ENCODE measurements around the gene RGL2. TPM values are rescaled to one million over a fixed set of nuclear protein-coding genes. Genes with fewer than 3 reads are reported as not detected.

The RGL2 gene
- total and polyA plus RNA-seq, 7 experiments from 2014 or later = 4.1 to 76.8 (median 54.8) TPM

GRCh38 chr6:33330736-33331135 lies 32.0 kb upstream of the RGL2 start:
- POLR2A ChIA-PET = no interaction called here
- Histone ChIP-seq H3K9me3 (ENCODE audit: control insufficient read depth in 2 of 3, low read length in 3 of 3) (no peaks in the 10 kb centered on the region), H3K4me3 (ENCODE audit: low read length) (no peak overlapping the region), H3K27ac (ENCODE audit: low read depth, low read length) (no peak overlapping the region), H3K36me3 (ENCODE audit: control insufficient read depth in 2 of 3, insufficient read depth in 3 of 3, low read length in 3 of 3) (no peaks in the 10 kb centered on the region), H3K4me1 (ENCODE audit: control insufficient read depth in 2 of 2, insufficient read depth in 2 of 2, low read length in 2 of 2) (no peaks in the 10 kb centered on the region), H3K27me3 (ENCODE audit: control insufficient read depth in 2 of 2, insufficient read depth in 2 of 2, low read length in 2 of 2) (no peaks in the 10 kb centered on the region)
- CTCF ChIA-PET = no interaction called here
- Mint-ChIP-seq H3K4me3 (no peak overlapping the region), H3K27me3 (no peaks in the 10 kb centered on the region), H3K4me1 (peaks cover 4 to 23% (median 13%) of the 10 kb centered on the region in 7 donors), H3K27ac (no peak overlapping the region), H3K9me3 (no peaks in the 10 kb centered on the region), H3K36me3 (no peaks in the 10 kb centered on the region)
- intact Hi-C loops (cut with micrococcal nuclease) = no loop called here
- no peak for ATAC-seq
- no peak for DNase-seq

GRCh38 chr6:33329058-33329457 lies 30.3 kb upstream of the RGL2 start:
- Mint-ChIP-seq H3K27me3 (no peaks in the 10 kb centered on the region), H3K4me1 (peaks cover 0 to 20% (median 9%) of the 10 kb centered on the region in 7 donors), H3K4me3 (no peak overlapping the region), H3K36me3 (no peaks in the 10 kb centered on the region), H3K9me3 (no peaks in the 10 kb centered on the region), H3K27ac (no peak overlapping the region)
- ATAC-seq = no peak
- Histone ChIP-seq H3K27me3 (ENCODE audit: control insufficient read depth in 2 of 2, insufficient read depth in 2 of 2, low read length in 2 of 2) (no peaks in the 10 kb centered on the region), H3K4me1 (ENCODE audit: control insufficient read depth in 2 of 2, insufficient read depth in 2 of 2, low read length in 2 of 2) (peaks cover 2 to 3% of the 10 kb centered on the region in 2 donors), H3K36me3 (ENCODE audit: control insufficient read depth in 2 of 3, insufficient read depth in 3 of 3, low read length in 3 of 3) (no peaks in the 10 kb centered on the region), H3K4me3 (ENCODE audit: low read length) (no peak overlapping the region), H3K9me3 (ENCODE audit: control insufficient read depth in 2 of 3, low read length in 3 of 3) (no peaks in the 10 kb centered on the region), H3K27ac (ENCODE audit: low read depth, low read length) (no peak overlapping the region)
- CTCF ChIA-PET = interaction anchor here (0.6 kb wide), 1 partner anchor 1341 kb away, joined by 3 read pairs; no protein-coding TSS in a partner anchor
- POLR2A ChIA-PET = interaction anchor here (0.6 to 1.8 kb wide), 5 partner anchors 10 to 88 kb away, joined by 3 to 5 read pairs (median 3); no protein-coding TSS in a partner anchor
- DNase-seq = no peak
- intact Hi-C loops (cut with micrococcal nuclease) = no loop called here

- Histone ChIP-seq H3K36me3 (ENCODE audit: control insufficient read depth in 2 of 3, insufficient read depth in 3 of 3, low read length in 3 of 3) (peaks cover 13 to 29% (median 20%) of the 10 kb centered on the region in 3 experiments), H3K4me3 (ENCODE audit: low read length) (peak overlapping the region; percentile 64), H3K4me1 (ENCODE audit: control insufficient read depth in 2 of 2, insufficient read depth in 2 of 2, low read length in 2 of 2) (peaks cover 36 to 37% of the 10 kb centered on the region in 2 donors), H3K27me3 (ENCODE audit: control insufficient read depth in 2 of 2, insufficient read depth in 2 of 2, low read length in 2 of 2) (no peaks in the 10 kb centered on the region), H3K9me3 (ENCODE audit: control insufficient read depth in 2 of 3, low read length in 3 of 3) (no peaks in the 10 kb centered on the region), H3K27ac (ENCODE audit: low read depth, low read length) (peak overlapping the region; percentile 84)
- intact Hi-C loops (cut with micrococcal nuclease) = no loop called here
- H3K27me3 Mint-ChIP-seq = peaks cover 0 to 4% (median 0%) of the 10 kb centered on the region in 5 donors
- H3K4me1 Mint-ChIP-seq = peaks cover 29 to 54% (median 48%) of the 10 kb centered on the region in 7 donors
- peak overlapping the region; percentile 89 to 99 (median 97) for H3K27ac Mint-ChIP-seq
- H3K4me3 Mint-ChIP-seq = peak overlapping the region; percentile 81 to 100 (median 98)
- H3K9me3 Mint-ChIP-seq = peaks cover 0 to 2% (median 0%) of the 10 kb centered on the region in 11 donors
- CTCF ChIA-PET = interaction anchor here (1.1 kb wide), 1 partner anchor 101 kb away, joined by 3 read pairs; no protein-coding TSS in a partner anchor
- POLR2A ChIA-PET = interaction anchor here (1.5 kb wide), 1 partner anchor 23 kb away, joined by 7 read pairs; no protein-coding TSS in a partner anchor
- no peak for ATAC-seq
- no peak for DNase-seq
- peaks cover 4 to 25% (median 15%) of the 10 kb centered on the region in 5 donors for H3K36me3 Mint-ChIP-seq
Observed at GRCh38 chr6:33324125-33324524, 25.4 kb upstream of the RGL2 start.

- ATAC-seq (no peak), DNase-seq (peak in 1 of 9 donors; percentile 26)
- Histone ChIP-seq H3K4me3 (ENCODE audit: low read length) (peak overlapping the region; percentile 64), H3K27ac (ENCODE audit: low read depth, low read length) (peak overlapping the region; percentile 84), H3K4me1 (ENCODE audit: control insufficient read depth in 2 of 2, insufficient read depth in 2 of 2, low read length in 2 of 2) (peaks cover 41% of the 10 kb centered on the region in 2 donors), H3K27me3 (ENCODE audit: control insufficient read depth in 2 of 2, insufficient read depth in 2 of 2, low read length in 2 of 2) (no peaks in the 10 kb centered on the region), H3K36me3 (ENCODE audit: control insufficient read depth in 2 of 3, insufficient read depth in 3 of 3, low read length in 3 of 3) (peaks cover 13 to 34% (median 22%) of the 10 kb centered on the region in 3 experiments), H3K9me3 (ENCODE audit: control insufficient read depth in 2 of 3, low read length in 3 of 3) (no peaks in the 10 kb centered on the region)
- Mint-ChIP-seq H3K4me3 (peak overlapping the region; percentile 81 to 100 (median 98)), H3K9me3 (peaks cover 0 to 2% (median 0%) of the 10 kb centered on the region in 11 donors), H3K4me1 (peaks cover 34 to 59% (median 53%) of the 10 kb centered on the region in 7 donors), H3K27ac (peak overlapping the region; percentile 89 to 99 (median 97)), H3K36me3 (peaks cover 6 to 30% (median 17%) of the 10 kb centered on the region in 5 donors), H3K27me3 (peaks cover 0 to 4% (median 0%) of the 10 kb centered on the region in 5 donors)
- POLR2A ChIA-PET = interaction anchor here (0.6 to 1.5 kb wide), 2 partner anchors 22 to 251 kb away, joined by 3 to 7 read pairs; no protein-coding TSS in a partner anchor
- intact Hi-C loops (cut with micrococcal nuclease) = loop anchor here (1.0 kb wide), 13 partner anchors 9 to 131 kb away; partner anchors contain the start of genes KIFC1 (in 2 of the 2), PFDN6 (in 2 of the 2), TAPBP (in 2 of the 2) and VPS52 (in 2 of the 2)
- CTCF ChIA-PET = interaction anchor here (0.7 to 1.1 kb wide), 2 partner anchors 102 to 1782 kb away, joined by 3 read pairs; partner anchors contain the start of gene DDX39B
Observed at GRCh38 chr6:33323623-33323948, 24.8 kb upstream of the RGL2 start.

- DNase-seq (no peak), ATAC-seq (no peak)
- Histone ChIP-seq H3K27me3 (ENCODE audit: control insufficient read depth in 2 of 2, insufficient read depth in 2 of 2, low read length in 2 of 2) (no peaks in the 10 kb centered on the region), H3K9me3 (ENCODE audit: control insufficient read depth in 2 of 3, low read length in 3 of 3) (no peaks in the 10 kb centered on the region), H3K4me1 (ENCODE audit: control insufficient read depth in 2 of 2, insufficient read depth in 2 of 2, low read length in 2 of 2) (peaks cover 53 to 54% of the 10 kb centered on the region in 2 donors), H3K4me3 (ENCODE audit: low read length) (peak overlapping the region; percentile 64), H3K36me3 (ENCODE audit: control insufficient read depth in 2 of 3, insufficient read depth in 3 of 3, low read length in 3 of 3) (peaks cover 13 to 36% (median 22%) of the 10 kb centered on the region in 3 experiments), H3K27ac (ENCODE audit: low read depth, low read length) (peak overlapping the region; percentile 84)
- Mint-ChIP-seq H3K27me3 (peaks cover 0 to 4% (median 0%) of the 10 kb centered on the region in 5 donors), H3K4me1 (peaks cover 47 to 80% (median 73%) of the 10 kb centered on the region in 7 donors), H3K36me3 (peaks cover 8 to 37% (median 18%) of the 10 kb centered on the region in 5 donors), H3K4me3 (peak overlapping the region; percentile 81 to 100 (median 90)), H3K27ac (peak overlapping the region in 7 of 9 donors; percentile 40 to 89 (median 76)), H3K9me3 (peaks cover 0 to 3% (median 0%) of the 10 kb centered on the region in 11 donors)
- ChIA-PET CTCF (interaction anchor here (0.6 to 1.6 kb wide), 3 partner anchors 22 to 170 kb away, joined by 3 to 8 read pairs (median 3); partner anchors contain the start of gene RGL2), POLR2A (interaction anchor here (0.7 to 4.4 kb wide), 2 partner anchors 9 to 72 kb away, joined by 3 to 17 read pairs; no protein-coding TSS in a partner anchor)
- intact Hi-C loops (cut with micrococcal nuclease) = no loop called here
Observed at GRCh38 chr6:33321227-33321626, 22.5 kb upstream of the RGL2 start.

- ChIA-PET POLR2A (interaction anchor here (0.7 to 4.4 kb wide), 3 partner anchors 9 to 71 kb away, joined by 3 to 17 read pairs (median 4); partner anchors contain the start of gene B3GALT4), CTCF (interaction anchor here (0.6 to 1.6 kb wide), 3 partner anchors 21 to 171 kb away, joined by 3 to 8 read pairs (median 3); partner anchors contain the start of gene RGL2)
- peaks cover 0 to 3% (median 0%) of the 10 kb centered on the region in 11 donors for H3K9me3 Mint-ChIP-seq
- no peaks in the 10 kb centered on the region for H3K27me3 ChIP-seq (ENCODE audit: control insufficient read depth in 2 of 2, insufficient read depth in 2 of 2, low read length in 2 of 2)
- peaks cover 8 to 37% (median 18%) of the 10 kb centered on the region in 5 donors for H3K36me3 Mint-ChIP-seq
- H3K27ac ChIP-seq (ENCODE audit: low read depth, low read length) = peak overlapping the region; percentile 84
- peaks cover 13 to 36% (median 22%) of the 10 kb centered on the region in 3 experiments for H3K36me3 ChIP-seq (ENCODE audit: control insufficient read depth in 2 of 3, insufficient read depth in 3 of 3, low read length in 3 of 3)
- peak overlapping the region; percentile 81 to 100 (median 94) for H3K4me3 Mint-ChIP-seq
- H3K4me1 ChIP-seq (ENCODE audit: control insufficient read depth in 2 of 2, insufficient read depth in 2 of 2, low read length in 2 of 2) = peaks cover 53 to 58% of the 10 kb centered on the region in 2 donors
- intact Hi-C loops (cut with micrococcal nuclease) = no loop called here
- H3K4me3 ChIP-seq (ENCODE audit: low read length) = no peak overlapping the region
- no peak for DNase-seq
- H3K9me3 ChIP-seq (ENCODE audit: control insufficient read depth in 2 of 3, low read length in 3 of 3) = no peaks in the 10 kb centered on the region
- no peak for ATAC-seq
- peak overlapping the region in 8 of 9 donors; percentile 62 to 97 (median 74) for H3K27ac Mint-ChIP-seq
- peaks cover 0 to 4% (median 0%) of the 10 kb centered on the region in 5 donors for H3K27me3 Mint-ChIP-seq
- H3K4me1 Mint-ChIP-seq = peaks cover 52 to 83% (median 78%) of the 10 kb centered on the region in 7 donors
Observed at GRCh38 chr6:33320315-33321181, 21.8 kb upstream of the RGL2 start.
